SU-DHL-6 (cell line): ENCODE data around the gene CLEC16A.

Experiments
- H2AFZ ChIP-seq: fragments of 200-600 bp; sonication (generic); 2 replicates; pipeline ENCODE4 v1.6.1; 2014; ENCODE audit warnings: low read depth, mild to moderate bottlenecking, moderate library complexity, mixed read lengths, antibody characterized with exemption, low read length; ENCODE audit not compliant: severe bottlenecking
- H3F3A ChIP-seq: fragments of 200-600 bp; shearing (Covaris generic); 2 replicates; pipeline ENCODE4 v1.6.0; 2016; ENCODE audit warnings: antibody characterized with exemption, mild to moderate bottlenecking; ENCODE audit not compliant: insufficient read depth
- H3K27ac ChIP-seq: fragments of 200-600 bp; sonication (generic); 2 replicates; pipeline ENCODE4 v1.5.1; 2016; ENCODE audit warnings: low read depth, mild to moderate bottlenecking, low read length, moderate library complexity, mixed read lengths
- H3K27me3 ChIP-seq: fragments of 200-600 bp; sonication (generic), shearing (Covaris generic); 2 replicates; pipeline ENCODE4 v1.6.0; 2014; ENCODE audit warnings: mild to moderate bottlenecking, low read length
- H3K36me3 ChIP-seq: fragments of 200-600 bp; sonication (generic); 2 replicates; pipeline ENCODE4 v1.6.1; 2014; ENCODE audit warnings: mild to moderate bottlenecking, low read length, mixed read lengths
- H3K4me2 ChIP-seq: fragments of 300-600, 200-600 bp; shearing (Covaris generic), sonication (generic); 2 replicates; pipeline ENCODE4 v1.6.0; 2014; ENCODE audit warnings: low read length, low read depth, mild to moderate bottlenecking; ENCODE audit not compliant: poor library complexity, severe bottlenecking
- H3K4me3 ChIP-seq: fragments of 200-600 bp; sonication (generic); 2 replicates; pipeline ENCODE4 v1.5.1; 2014; ENCODE audit warnings: antibody characterized with exemption, low read length, mild to moderate bottlenecking, mixed read lengths; ENCODE audit not compliant: insufficient read depth, poor library complexity, severe bottlenecking
- H3K79me2 ChIP-seq: fragments of 200-600 bp; sonication (generic); 2 replicates; pipeline ENCODE4 v1.6.1; 2014; ENCODE audit warnings: mild to moderate bottlenecking, low read length, moderate library complexity; ENCODE audit not compliant: insufficient read depth
- H3K9ac ChIP-seq: fragments of 200-600 bp; sonication (generic); 2 replicates; pipeline ENCODE4 v1.7.0; 2014; ENCODE audit warnings: mild to moderate bottlenecking, low read length
- H3K9me2 ChIP-seq: fragments of 200-600 bp; sonication (generic); replicated peaks from 2 replicates; pipeline ENCODE4 v1.6.1; 2014; ENCODE audit warnings: low read length; ENCODE audit not compliant: insufficient read depth
- H3K9me3 ChIP-seq: fragments of 200-600 bp; sonication (generic); 2 replicates; pipeline ENCODE4 v1.6.1; 2014; ENCODE audit warnings: low read length, mixed read lengths; ENCODE audit not compliant: insufficient read depth
- H4K20me1 ChIP-seq: fragments of 200-600 bp; sonication (generic); 2 replicates; pipeline ENCODE4 v1.6.1; 2014; ENCODE audit warnings: low read depth, mild to moderate bottlenecking, antibody characterized with exemption, low read length, moderate library complexity, mixed read lengths
- EZH2phosphoT487 ChIP-seq: fragments of 200-600 bp; sonication (generic), shearing (Covaris generic); conservative IDR thresholded peaks from 2 replicates; pipeline ENCODE4 v1.6.1; 2018; ENCODE audit warnings: mild to moderate bottlenecking, antibody characterized with exemption, low read length, moderate library complexity, mixed read lengths
- TF ChIP-seq, protein P1 (sequence below): fragments of 200-600 bp; sonication (generic); IDR thresholded peaks from one replicate; pipeline ENCODE4 v1.5.1; 2017; ENCODE audit warnings: antibody characterized with exemption, mild to moderate bottlenecking, low read length, moderate library complexity; ENCODE audit not compliant: insufficient read depth, poor library complexity, severe bottlenecking

The CLEC16A gene

DNA sequence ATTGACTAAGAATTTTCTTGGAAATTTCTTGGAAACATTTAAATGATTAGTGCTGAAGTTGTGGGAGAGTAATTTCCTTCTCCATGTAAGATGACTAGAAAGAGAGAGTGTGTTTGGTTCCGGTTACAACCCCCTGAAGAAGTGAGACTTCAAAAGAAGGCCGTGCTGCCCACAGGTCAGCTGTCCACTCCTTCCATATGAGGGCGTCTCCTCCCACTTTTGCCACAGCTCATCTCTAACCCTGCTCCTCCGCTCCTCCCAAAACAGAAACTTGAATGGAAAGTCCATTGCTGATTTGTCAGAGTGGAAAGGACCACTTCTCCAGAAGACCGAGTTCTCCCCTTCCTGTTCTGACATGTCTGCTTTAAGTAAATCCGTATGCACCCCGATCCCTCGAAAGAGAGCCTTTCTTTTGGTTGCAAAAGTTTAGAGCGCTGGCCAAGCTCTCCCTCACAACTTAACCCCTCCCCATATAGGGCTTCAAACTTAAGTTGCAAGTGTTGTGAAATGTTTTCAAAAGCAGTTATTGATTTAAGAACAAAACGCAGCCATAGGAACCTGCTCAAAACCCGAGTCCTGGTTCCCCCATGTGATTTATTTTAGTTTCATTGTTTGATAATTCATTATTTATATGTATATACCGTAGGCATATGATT lies 182.2 kb downstream of the CLEC16A start:
- no peak for TF ChIP-seq EZH2phosphoT487
- TF ChIP-seq, protein P1, sequence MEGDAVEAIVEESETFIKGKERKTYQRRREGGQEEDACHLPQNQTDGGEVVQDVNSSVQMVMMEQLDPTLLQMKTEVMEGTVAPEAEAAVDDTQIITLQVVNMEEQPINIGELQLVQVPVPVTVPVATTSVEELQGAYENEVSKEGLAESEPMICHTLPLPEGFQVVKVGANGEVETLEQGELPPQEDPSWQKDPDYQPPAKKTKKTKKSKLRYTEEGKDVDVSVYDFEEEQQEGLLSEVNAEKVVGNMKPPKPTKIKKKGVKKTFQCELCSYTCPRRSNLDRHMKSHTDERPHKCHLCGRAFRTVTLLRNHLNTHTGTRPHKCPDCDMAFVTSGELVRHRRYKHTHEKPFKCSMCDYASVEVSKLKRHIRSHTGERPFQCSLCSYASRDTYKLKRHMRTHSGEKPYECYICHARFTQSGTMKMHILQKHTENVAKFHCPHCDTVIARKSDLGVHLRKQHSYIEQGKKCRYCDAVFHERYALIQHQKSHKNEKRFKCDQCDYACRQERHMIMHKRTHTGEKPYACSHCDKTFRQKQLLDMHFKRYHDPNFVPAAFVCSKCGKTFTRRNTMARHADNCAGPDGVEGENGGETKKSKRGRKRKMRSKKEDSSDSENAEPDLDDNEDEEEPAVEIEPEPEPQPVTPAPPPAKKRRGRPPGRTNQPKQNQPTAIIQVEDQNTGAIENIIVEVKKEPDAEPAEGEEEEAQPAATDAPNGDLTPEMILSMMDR = no peak
- H3K4me2 ChIP-seq = no peak overlapping the region
- H3K4me3 ChIP-seq = no peak overlapping the region
- H4K20me1 ChIP-seq = no peaks in the 10 kb centered on the region
- no peaks in the 10 kb centered on the region for H3K27me3 ChIP-seq
- no peaks in the 10 kb centered on the region for H3K36me3 ChIP-seq
- no peak overlapping the region for H3K9ac ChIP-seq
- no peak overlapping the region for H2AFZ ChIP-seq
- H3K79me2 ChIP-seq = no peaks in the 10 kb centered on the region
- no peaks in the 10 kb centered on the region for H3K9me2 ChIP-seq
- no peak overlapping the region for H3K27ac ChIP-seq
- no peaks in the 10 kb centered on the region for H3F3A ChIP-seq
- H3K9me3 ChIP-seq = no peaks in the 10 kb centered on the region

DNA sequence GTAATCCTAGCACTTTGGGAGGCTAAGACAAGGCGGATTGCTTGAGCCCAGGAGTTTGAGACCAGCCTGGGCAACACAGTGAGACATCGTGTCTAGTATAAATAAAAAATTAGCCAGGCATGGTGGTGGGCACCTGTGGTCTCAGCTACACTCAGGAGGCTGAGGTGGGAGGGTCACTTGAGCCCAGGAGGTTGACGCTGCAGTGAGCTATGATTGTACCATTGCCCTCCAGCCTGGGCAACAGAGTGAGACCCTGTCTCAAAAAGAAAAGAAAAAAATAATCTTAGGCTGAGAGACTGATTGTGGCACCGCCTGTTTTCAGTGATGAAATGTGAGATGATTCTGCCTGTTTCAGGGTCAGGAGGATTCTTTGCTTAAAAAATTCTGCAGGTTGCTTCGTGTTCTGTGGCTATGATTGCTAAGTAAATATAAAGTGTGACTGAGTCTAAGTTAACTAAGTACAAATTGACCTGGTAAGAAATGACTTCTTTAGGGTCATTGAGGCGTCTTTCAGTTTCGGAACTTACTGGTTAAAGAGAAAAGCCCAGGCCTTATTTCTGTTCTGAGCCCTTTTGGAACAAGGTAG lies 183.3 kb downstream of the CLEC16A start:
- Histone ChIP-seq H3K9ac (no peak overlapping the region), H3K4me2 (no peak overlapping the region), H4K20me1 (no peaks in the 10 kb centered on the region), H3K27ac (no peak overlapping the region), H3K9me3 (no peaks in the 10 kb centered on the region), H3K4me3 (no peak overlapping the region), H3K9me2 (no peaks in the 10 kb centered on the region), H3K36me3 (no peaks in the 10 kb centered on the region), H3F3A (no peaks in the 10 kb centered on the region), H2AFZ (no peak overlapping the region), H3K79me2 (no peaks in the 10 kb centered on the region), H3K27me3 (no peaks in the 10 kb centered on the region)
- TF ChIP-seq EZH2phosphoT487 = no peak
- TF ChIP-seq, protein P1 = no peak

DNA sequence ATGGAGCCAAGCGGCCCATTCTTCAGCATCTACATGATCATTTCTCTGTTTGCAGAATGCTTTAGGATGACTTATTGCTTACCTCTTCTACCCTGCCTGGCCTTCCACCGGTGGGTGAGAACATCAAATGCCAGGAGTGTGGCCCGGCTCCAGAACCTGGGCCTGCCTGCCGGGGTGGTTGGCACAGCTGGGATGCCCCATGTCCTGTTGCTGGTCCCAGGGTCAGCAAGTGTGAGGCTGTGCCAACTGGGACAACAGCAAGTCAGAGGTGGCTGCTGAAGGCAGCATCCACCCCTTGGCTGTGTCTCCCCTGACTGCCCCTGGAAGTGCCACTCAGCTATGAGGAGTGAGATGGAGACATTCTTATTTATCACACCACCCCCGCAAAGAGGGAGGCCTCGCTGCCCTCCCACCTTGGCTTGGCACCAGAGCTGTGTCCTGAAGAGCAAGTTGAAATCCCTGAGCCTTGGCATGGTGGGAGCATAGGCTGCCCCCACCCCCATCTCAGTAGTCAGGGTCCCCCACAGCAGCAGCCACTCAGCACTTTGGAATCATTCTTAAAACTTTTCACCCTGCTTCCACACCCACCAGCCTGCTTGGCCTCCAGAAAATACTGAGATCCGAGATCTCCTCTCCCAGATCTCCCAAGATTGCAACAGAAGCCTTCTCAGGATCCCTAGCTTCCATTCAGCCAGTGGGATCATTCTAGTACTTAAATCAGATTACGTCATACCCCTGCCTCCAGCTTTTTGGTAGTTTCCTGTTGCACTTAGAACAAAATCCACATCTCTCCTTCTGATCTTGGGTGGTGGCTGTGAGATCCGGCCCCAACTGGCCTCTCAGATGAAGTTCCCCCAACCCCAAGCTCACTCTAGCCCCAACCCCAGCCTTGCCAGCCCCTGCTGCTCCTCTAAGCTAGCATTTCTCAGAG lies 184.1 kb downstream of the CLEC16A start:
- Histone ChIP-seq H3K4me3 (no peak overlapping the region), H3K79me2 (no peaks in the 10 kb centered on the region), H3K27ac (no peak overlapping the region), H2AFZ (no peak overlapping the region), H3K36me3 (no peaks in the 10 kb centered on the region), H4K20me1 (no peaks in the 10 kb centered on the region), H3K4me2 (no peak overlapping the region), H3K9ac (no peak overlapping the region), H3K27me3 (no peaks in the 10 kb centered on the region), H3K9me3 (no peaks in the 10 kb centered on the region), H3F3A (no peaks in the 10 kb centered on the region), H3K9me2 (no peaks in the 10 kb centered on the region)
- TF ChIP-seq, protein P1 = no peak
- TF ChIP-seq EZH2phosphoT487 = no peak
